Lower leg skin (tissue), 4 donors: Measurements from ENCODE around the gene MRPL41. TPM values are rescaled to one million over a fixed set of nuclear protein-coding genes. Genes with fewer than 3 reads are reported as not detected.
"Not testable (repeated sequence)": the region's sequence is repeated elsewhere in the genome, so short reads cannot be mapped to it uniquely, and the experiment has no call there.

Experiments used
- DNase-seq, 2 donors: peaks; one replicate each; pipeline ENCODE4 v3.0.0-alpha.2; 2019; ENCODE audit warnings: low spot score in 2 of 2
- H3K4me3 ChIP-seq: fragments of 200-600 bp; sonication (generic); 2 replicates; pipeline ENCODE4 v1.5.1; 2017; ENCODE audit warnings: mild to moderate bottlenecking, low read depth; ENCODE audit not compliant: poor library complexity, severe bottlenecking
- POLR2A ChIP-seq, 2 donors: fragments of 450-650 bp; IDR thresholded peaks; one replicate each; pipeline ENCODE4 v1.6.1; 2016 to 2017; ENCODE audit warnings: antibody characterized with exemption in 2 of 2, mild to moderate bottlenecking in 1 of 2, moderate library complexity in 1 of 2
- WGBS, 2 donors: methylation state at CpG; one replicate each; pipeline ENCODE4 v1.1.5; 2018; 5-methylcytosine and 5-hydroxymethylcytosine counted together
- intact Hi-C: fragments of 100-400 bp; cut with DNase I; formaldehyde crosslinking; loops from one replicate; pipeline ENCODE4 v1.15.0; 2023; ENCODE audit warnings: low total_unique reads
- total RNA-seq, 4 donors: library from RNA; depleted of rRNA; stranded (reverse); fragments of >200 nt; gene quantifications; one replicate each; pipeline ENCODE4 v1.1.0, GENCODE V29; 2016
- TF ChIP-seq, protein P1 (sequence below), 3 donors: fragments of 450-650 bp; IDR thresholded peaks; one replicate each; pipeline ENCODE4 v1.5.1; 2016; ENCODE audit warnings: antibody characterized with exemption in 3 of 3, mild to moderate bottlenecking in 3 of 3, moderate library complexity in 2 of 3

The MRPL41 gene
- total RNA-seq, 4 donors from 2014 or later, result 54.6 to 61.8 (median 58.5) TPM

GRCh38 chr9:137522746-137523455 is 28.8 kb upstream of the MRPL41 start:
- DNase-seq, result no peak
- no peak overlapping the region for H3K4me3 ChIP-seq
- TF ChIP-seq, protein P1, sequence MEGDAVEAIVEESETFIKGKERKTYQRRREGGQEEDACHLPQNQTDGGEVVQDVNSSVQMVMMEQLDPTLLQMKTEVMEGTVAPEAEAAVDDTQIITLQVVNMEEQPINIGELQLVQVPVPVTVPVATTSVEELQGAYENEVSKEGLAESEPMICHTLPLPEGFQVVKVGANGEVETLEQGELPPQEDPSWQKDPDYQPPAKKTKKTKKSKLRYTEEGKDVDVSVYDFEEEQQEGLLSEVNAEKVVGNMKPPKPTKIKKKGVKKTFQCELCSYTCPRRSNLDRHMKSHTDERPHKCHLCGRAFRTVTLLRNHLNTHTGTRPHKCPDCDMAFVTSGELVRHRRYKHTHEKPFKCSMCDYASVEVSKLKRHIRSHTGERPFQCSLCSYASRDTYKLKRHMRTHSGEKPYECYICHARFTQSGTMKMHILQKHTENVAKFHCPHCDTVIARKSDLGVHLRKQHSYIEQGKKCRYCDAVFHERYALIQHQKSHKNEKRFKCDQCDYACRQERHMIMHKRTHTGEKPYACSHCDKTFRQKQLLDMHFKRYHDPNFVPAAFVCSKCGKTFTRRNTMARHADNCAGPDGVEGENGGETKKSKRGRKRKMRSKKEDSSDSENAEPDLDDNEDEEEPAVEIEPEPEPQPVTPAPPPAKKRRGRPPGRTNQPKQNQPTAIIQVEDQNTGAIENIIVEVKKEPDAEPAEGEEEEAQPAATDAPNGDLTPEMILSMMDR (IDR thresholded peaks at IDR 0.05), result no peak
- no peak for TF ChIP-seq POLR2A (IDR thresholded peaks at IDR 0.05)
- WGBS, 2 donors, result 93 to 94% methylated on average over 34 to 36 of the region's 36 CpGs
- intact Hi-C loops, result no loop called here

DNA sequence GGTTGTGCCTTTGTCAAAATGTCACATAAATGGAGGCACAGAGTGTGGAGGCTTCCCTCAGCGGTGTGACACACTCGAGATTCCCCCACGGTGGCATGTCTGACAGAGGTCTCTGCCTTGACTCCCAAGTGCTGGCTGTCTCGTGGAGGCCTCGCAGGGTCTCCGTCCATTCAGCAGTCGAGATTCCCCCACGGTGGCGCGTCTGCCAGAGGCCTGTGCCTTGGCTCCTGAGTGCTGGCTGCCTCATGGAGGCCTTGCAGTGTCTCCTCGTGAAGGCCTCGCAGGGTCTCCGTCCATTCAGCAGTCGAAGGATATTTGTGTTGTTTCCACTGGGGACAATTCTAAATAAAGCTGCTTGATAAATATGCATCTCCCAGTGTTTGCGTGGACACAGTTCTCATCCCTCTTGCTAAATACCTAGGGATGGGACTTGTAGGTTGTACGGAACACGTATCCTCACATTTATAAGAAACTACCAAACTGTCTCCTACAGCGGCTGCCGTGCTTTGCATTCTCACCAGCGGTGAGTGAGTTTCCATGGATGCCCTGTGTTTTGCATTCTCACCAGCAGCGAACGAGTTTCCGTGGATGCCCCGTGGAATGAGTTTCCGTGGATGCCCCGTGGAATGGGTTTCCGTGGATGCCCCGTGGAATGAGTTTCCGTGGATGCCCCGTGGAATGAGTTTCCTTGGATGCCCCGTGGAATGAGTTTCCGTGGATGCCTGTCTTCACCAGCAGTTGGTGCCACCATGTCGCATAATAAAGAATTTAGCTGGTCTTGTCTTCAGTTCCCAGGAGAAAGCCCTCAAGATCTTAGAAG is 27.3 kb upstream of the MRPL41 start:
- TF ChIP-seq, protein P1 (IDR thresholded peaks at IDR 0.05), result no peak
- no peak for TF ChIP-seq POLR2A (IDR thresholded peaks at IDR 0.05)
- WGBS, 2 donors, result 92 to 93% methylated on average over 33 of the region's 33 CpGs
- H3K4me3 ChIP-seq, result no peak overlapping the region
- intact Hi-C loops, result no loop called here
- DNase-seq, result no peak

DNA sequence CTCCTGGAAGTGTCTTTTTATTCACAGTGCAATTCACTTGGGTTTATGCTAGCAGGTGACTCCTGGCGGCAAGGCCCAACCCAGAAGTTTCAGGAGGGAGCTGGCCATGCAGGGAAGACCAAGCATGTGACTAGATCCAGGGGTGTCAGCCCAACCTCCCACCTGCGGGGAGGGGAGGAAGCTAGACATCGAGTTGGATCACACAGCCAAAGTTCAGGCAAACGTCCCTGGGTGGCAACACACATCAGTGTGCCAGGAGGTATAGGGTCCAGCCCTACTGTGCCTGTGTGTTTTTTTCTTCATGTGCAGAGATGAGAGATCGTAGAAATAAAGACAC is 26.7 kb upstream of the MRPL41 start:
- H3K4me3 ChIP-seq, result no peak overlapping the region
- DNase-seq, result no peak
- intact Hi-C loops, result no loop called here
- WGBS, 2 donors, result 87 to 89% methylated on average over 5 of the region's 5 CpGs
- TF ChIP-seq, protein P1 (IDR thresholded peaks at IDR 0.05), result no peak
- no peak for TF ChIP-seq POLR2A (IDR thresholded peaks at IDR 0.05)

GRCh38 chr9:137530331-137530730 is 21.3 kb upstream of the MRPL41 start:
- no peak for DNase-seq
- intact Hi-C loops, result no loop called here
- 68 to 81% methylated on average over 5 of the region's 5 CpGs for WGBS, 2 donors
- TF ChIP-seq, protein P1 (IDR thresholded peaks at IDR 0.05), result no peak
- TF ChIP-seq POLR2A (IDR thresholded peaks at IDR 0.05), result no peak
- no peak overlapping the region for H3K4me3 ChIP-seq

DNA sequence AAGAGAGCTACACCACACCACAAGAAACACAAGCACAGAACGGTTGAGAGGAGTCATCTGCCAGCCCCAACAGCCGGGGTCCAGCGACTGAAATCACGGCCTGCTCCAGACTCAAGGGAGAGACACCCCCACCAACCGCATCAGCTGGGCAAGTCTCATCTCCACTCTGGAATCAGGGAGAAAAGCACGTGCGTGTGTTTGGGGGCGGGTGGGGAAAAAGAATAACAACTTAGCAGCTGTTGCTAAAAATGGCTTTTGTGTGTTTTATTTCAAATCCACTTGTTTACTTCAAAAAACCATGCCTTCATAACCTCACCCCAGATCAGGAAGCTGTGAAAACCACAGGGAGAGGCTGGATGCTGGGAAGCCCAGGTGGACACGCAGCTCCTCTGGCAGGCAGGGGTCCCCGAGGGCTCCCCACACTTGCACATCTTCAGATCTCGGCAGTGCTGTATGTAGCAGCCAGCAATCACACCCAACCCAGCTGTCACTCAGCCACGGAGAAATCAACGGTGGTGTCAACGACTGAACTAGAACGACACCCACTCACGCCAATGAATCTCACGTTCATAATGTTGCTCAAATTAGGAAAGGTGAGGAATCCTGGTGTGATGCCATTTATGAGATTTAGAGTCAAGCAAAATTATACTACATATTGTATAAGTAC is 20.4 kb upstream of the MRPL41 start:
- DNase-seq, result no peak

GRCh38 chr9:137532891-137533468 is 18.7 kb upstream of the MRPL41 start:
- WGBS, 2 donors, result 87 to 90% methylated on average over 10 of the region's 10 CpGs

More for the DNA sequence above, 20.4 kb upstream of the MRPL41 start:
- H3K4me3 ChIP-seq, result no peak overlapping the region
- WGBS, 2 donors, result 76 to 80% methylated on average over 17 of the region's 17 CpGs
- TF ChIP-seq, protein P1 (IDR thresholded peaks at IDR 0.05), result no peak
- TF ChIP-seq POLR2A (IDR thresholded peaks at IDR 0.05), result no peak
- intact Hi-C loops, result no loop called here

More at GRCh38 chr9:137532891-137533468, 18.7 kb upstream of the MRPL41 start:
- H3K4me3 ChIP-seq, DNase-seq, intact Hi-C loops: not testable (repeated sequence)
